ENCODE results near the gene HUS1.

Gene HUS1

GRCh38 chr7:47978790-47979144 is 648 bp downstream of the HUS1 start:
- no peak for DNase-seq

DNA sequence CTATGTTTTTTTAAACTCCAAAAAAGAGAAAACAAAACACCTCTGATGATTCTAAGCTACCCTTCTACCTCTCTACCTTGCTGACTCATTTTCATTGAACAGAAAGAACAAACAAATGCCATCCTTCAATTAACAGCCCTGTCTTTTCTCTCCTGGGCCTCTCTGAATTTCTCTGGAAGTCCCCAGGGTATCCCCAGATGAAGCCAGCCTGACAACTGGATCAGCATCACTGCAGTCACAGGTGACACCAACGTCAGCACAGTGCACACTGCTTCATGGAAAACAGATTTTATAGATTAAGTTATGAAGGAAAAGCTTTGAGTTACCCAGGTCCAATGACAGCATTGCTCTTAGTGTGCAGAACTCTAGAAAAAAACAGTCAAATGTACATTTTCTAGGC is 5.7 kb downstream of the HUS1 start:
- no peak for DNase-seq

DNA sequence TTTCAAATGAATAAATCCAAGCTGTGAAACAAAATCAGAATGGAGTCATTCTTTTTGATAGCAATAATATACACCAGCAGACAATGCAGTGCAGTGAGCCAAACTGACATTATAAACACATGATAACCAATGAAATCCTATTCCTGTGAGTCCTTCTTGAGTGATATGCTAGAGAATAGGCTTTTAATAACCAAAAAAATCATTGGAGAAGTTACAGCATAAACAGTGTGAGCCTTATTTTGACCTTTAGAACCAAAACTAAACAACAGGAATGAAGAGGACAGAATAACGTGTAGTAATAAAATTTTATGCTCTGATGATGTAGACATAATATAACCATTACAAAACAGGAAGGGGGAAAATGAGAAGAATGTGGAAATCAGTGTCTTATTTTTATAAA is 8.7 kb downstream of the HUS1 start:
- peak; percentile 79 for DNase-seq

DNA sequence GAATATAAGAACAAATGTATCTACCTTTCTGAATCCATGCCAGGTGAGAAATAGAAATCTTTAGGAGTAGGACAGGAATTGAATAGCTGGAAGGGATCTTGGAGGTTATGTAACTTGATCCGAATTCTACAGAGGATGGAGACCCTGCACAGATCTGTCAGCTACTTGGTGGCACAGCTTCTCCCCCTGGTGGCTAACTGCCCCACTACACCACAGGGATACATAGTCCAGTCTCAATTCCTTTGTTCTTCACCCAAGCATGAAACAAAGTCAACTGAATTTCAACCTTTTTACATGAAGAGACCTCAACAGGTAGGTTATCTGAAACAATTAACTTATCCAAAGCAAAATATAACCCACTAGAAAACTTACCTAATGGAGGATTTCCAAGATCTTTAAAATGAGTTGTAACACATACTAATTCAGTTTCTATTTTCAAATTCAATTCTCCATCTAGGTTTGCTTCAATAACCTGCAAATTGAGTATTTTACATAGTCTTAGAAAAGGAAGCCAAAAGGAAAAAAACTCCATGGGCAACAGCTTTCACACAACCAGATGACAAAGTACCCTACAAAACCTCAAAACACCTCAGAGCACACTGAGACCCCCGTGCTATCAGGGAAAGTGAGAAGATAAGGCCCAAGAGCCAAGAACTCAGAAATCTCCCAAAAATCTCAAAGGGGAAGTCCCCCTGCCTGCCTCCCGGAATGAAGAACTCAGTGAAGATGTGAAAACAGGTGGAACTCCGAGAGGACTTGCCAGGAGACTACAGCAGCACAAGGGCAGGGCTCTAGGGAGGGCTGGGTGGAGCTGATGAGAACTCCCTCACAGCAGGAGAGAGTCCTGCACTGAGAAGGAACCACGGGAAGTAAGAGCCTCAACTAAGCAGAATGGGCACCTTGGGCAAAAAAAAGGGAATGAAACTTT is 10.3 kb downstream of the HUS1 start:
- peak; percentile 62 for DNase-seq

GRCh38 chr7:47967708-47968107 is 11.7 kb downstream of the HUS1 start:
- DNase-seq: no peak

DNA sequence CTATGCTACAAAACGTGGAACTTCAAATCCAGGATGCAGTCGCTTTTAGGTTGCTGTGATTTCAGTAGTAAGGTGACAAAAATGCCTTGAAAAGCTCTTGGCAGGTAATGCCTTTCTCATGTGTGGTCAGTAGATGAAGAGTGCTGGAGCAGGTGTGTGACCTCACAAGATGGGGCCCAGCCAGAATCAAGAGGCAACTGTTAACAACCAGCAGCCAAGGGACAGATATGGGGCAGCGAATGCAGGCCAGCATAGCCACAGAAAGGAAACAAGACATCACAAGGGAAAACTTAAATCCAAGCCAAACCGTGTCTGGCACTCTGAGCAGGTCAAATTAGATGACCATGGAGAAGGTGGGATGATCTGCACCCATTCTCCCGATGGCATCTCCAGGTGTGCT is 12.3 kb downstream of the HUS1 start:
- DNase-seq: no peak

DNA sequence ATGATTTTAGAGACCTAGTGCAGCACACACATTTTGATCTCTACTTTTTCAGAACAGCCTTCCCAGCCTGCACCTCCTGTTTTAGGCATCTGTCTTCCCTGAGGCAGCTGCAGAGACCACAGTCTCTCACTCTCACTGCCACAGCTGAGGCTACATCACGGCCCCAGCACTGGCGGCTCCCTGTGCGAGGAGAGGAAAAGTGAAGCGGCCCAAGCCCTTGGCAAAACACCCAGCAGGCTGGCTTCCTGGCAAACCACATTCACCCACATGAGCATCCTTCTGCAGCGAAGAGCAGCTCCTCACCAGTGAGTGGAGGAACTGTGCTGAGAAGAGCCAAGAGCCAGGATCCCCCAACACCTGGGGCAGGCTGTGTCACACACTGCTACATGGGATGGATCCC is 14.0 kb downstream of the HUS1 start:
- no peak for DNase-seq

DNA sequence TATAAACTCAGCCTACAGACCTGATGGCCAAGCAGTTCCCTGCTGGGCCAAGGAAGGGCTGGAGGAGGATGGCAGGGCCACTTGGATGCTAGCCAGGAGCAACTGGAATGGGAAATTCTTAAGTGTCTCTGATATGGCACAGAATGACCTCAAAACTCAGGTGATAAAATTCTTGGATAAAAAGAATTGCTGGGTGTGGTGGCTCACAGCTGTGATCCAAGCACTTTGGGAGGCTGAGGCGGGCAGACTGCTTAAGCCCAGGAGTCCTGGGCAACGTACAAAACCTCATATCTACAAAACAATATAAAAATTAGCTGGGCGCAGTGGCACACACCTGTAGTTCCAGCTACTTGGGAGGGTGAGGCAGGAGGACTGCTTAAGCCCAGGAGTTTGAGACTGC is 17.2 kb downstream of the HUS1 start:
- DNase-seq: no peak

DNA sequence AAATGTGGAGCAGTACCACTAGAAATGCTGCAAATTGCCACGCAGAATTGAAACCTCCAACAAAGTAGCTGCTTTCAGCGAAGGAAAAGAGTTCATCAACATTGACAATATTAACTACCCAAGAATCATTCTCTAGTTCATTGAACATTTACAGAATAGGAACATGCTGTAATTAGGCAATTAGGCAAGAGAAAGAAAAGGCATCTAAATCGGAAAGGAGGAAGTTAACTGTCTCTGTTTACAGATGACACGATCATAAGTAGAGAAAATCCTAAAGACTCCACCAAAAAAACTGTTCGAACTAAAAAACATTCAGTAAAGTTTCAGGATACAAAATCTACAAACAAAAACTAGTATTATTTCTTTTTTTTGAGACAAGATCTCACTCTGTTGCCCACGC is 22.3 kb downstream of the HUS1 start:
- peak; percentile 26 for DNase-seq

GRCh38 chr7:47956220-47956619 is 23.2 kb downstream of the HUS1 start:
- DNase-seq: no peak

GRCh38 chr7:47954231-47954911 is 25.0 kb downstream of the HUS1 start:
- DNase-seq: no peak

DNA sequence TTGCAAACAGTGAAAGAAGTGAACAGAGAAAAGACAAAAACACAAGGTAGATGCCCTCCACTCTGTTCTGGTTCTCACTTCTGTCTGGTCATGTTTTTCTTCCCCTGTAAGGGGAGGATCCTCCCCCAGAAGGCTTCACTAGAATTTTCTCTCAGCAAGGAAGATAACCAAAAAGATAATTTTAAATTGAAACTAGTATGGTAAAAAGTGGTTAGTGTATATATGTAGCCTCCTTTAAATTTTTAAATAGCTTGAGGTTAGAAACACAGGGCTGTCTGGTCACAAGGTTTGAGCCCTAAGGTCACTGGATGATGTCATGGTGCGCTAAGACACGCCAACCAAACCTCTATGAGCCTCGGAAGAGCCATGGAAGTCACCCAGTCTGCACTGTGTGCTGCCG is 25.6 kb downstream of the HUS1 start:
- no peak for DNase-seq

DNA sequence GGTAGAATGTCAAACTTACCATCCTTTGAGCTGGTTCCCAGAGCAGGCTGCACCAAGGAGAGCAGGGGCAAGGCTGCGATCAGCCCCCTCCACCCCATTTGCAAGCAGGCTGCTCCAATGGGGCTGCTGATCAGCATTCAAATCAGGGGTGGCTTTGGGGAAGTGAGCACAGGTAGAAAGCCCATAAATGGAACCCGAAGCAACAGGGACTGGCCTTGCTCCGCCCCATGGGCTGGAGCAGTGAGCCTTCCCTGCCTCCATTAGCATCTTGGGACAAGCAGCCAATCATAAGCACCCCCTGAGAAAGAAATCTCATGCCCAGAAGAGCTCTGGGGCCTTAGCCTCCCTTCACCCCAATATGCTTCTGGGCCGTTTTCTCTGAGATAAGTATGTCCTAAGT is 27.2 kb downstream of the HUS1 start:
- no peak for DNase-seq

GRCh38 chr7:47951374-47951773 is 28.0 kb downstream of the HUS1 start:
- DNase-seq: no peak

DNA sequence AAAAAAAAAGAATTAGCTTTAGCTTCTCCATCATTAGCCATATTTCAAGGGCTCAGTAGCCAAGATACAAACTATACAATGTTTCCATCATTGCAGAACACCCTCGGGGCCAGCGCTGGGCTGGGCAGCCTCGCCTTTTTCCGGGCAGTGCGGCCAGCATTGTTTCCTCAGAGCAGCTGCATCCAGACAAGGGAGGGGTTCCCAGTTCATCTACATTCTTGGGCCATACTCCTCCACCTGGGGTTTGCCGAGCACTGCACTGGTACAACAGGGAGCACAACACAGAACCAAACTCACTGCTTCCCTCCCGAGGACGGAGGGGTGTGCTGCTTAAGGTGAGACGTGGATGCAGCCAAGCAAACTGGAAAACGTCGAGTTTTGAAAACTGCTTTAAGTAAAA is 28.7 kb downstream of the HUS1 start:
- no peak for DNase-seq

DNA sequence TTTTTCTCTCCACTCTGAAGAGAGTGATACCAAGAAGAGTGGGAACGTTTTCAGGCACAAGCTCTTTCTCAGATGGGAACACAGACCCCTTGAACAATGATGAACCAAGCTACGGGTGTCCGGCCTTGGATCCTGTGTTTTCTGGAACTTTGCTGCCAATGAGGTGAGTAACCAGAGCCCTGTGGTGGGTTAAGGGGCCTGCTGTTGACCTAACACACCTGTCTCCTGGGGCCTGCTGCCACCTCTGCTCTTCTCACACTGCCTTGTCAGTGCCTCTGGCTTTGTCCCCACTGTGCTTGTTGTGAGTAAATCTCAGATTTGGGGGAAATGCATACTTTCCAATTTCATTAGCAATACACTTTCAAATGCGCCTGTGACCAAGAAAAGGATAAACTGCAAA is 29.7 kb downstream of the HUS1 start:
- no peak for DNase-seq

- no peak for DNase-seq
These were observed 31.1 kb downstream of the HUS1 start, which contains the start of gene PKD1L1 for GRCh38 chr7:47948141-47948790. TSS of gene PKD1L1 (minus strand) at chr7:47948466. CDS start at chr7:47948440, 26 bp downstream.

DNA sequence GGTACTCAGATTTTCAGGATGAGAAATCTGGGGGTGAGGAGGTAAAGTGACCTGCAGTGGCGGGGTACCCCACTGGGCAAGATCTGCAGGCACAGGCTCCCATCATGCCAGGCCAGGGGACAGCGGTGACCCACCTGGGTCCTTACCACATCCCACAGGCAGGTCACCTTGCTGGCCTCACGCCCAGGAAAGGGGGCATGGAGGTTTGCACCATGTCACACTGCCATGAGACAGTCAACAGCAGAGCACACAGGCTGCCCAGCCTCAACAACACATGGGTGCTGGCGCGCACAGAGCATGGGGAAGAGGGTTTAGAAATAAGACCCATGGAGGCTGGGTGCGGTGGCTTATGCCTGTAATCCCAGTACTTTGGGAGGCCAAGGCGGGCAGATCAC is 32.1 kb downstream of the HUS1 start:
- DNase-seq: no peak

DNA sequence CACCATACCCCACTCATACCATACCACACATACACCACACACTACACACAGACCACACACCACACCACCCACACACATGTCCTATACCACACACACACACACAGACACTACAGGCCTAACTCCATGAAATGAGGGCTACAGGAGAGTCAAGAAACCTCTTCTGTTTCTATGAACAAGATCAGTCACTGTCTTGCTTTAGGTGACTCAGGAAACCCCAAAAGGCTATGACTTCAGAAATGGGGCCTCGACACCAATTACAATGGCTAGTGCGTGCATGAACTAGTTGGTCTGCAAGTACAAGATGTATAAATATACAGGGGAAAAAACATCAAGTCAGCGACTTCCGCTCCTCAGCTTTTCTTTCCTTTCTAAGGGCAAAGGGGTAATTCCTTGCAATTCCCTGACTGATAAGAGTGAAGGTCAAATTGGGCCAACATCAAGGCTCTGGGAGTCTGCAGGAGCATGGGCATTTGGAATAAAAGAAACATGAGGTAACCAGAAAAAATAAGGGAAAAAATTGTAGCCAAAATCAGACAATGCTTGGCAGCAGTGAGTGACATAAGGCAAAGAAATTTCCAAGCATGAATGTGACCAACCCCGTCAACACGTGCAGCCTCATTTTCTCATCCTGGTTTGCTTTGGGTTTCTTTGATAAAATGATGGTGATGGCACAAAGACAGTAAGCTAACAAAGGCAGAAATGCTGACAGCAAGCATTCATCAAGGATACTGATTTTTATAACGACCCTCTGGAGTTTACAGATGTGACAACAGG is 32.6 kb downstream of the HUS1 start:
- DNase-seq: no peak

DNA sequence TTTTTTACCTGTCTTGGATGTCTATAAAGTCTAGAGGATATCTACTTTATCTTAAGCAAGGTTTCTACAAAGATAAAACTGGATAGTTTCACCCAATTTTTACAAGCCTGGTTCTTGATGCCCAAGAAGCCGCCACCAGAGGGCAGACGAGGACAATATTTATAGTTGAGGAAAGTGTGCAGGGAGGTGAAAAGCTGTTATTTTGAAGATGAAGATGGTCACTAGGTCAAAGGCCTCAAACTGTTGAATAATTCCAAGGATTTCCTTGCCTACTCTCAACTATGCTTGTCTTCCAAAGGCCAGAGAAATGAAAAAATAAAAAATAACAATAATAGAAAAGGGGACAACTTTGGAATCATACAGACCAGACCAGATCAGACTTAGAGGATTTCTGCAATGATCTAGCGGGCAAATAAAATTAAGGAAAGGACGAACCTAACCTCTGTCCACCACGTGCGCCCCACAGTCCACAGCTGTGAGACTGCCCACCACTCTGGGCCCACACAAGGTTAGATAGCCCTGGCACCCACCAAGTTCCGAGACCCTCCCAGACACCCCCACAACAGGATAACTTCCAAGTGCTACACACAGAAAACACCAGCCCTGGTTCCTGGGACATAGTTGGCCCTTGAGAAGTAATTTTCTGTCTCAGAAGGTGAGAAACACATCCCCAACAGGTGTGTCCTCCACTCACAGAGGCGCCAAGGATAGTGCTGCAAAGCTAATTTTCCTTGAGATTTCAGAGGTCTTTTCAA is 34.0 kb downstream of the HUS1 start:
- DNase-seq: peak; percentile 88

GRCh38 chr7:47944536-47945260 is 34.7 kb downstream of the HUS1 start:
- DNase-seq: no peak
